Hepatocyte (in vitro differentiated cells): ENCODE results near the gene SERGEF.

Experiments
- CTCF ChIP-seq: fragments of 200-600 bp; sonication (generic); IDR thresholded peaks from 2 replicates; pipeline ENCODE4 v1.5.1; 2016; ENCODE audit warnings: antibody characterized with exemption, mild to moderate bottlenecking; ENCODE audit not compliant: poor library complexity
- EZH2 ChIP-seq: fragments of 200-600 bp; sonication (generic); IDR thresholded peaks from 2 replicates; pipeline ENCODE4 v1.6.1; 2016; ENCODE audit warnings: antibody characterized with exemption, mild to moderate bottlenecking, borderline replicate concordance
- EZH2phosphoT487 ChIP-seq: fragments of 200-600 bp; sonication (generic); IDR thresholded peaks from one replicate; pipeline ENCODE4 v1.6.1; 2018; ENCODE audit warnings: antibody characterized with exemption, mild to moderate bottlenecking, low read depth, moderate library complexity; ENCODE audit not compliant: unreplicated experiment, severe bottlenecking

- TF ChIP-seq CTCF = no peak
- no peak for TF ChIP-seq EZH2
- no peak for TF ChIP-seq EZH2phosphoT487
Observed at GRCh38 chr11:18014876-18015275, 2.0 kb upstream of the SERGEF start.
